ENCODE data around the gene CT55.

GRCh38 chrX:135109554-135109953, 61.6 kb downstream of the CT55 start:
- TF ChIP-seq CTCF (conservative IDR thresholded peaks at IDR 0.05) = no peak
- TF ChIP-seq ZFX (IDR thresholded peaks at IDR 0.05) = no peak

All from C4-2B (cell line).